Stomach (tissue), 9 donors: ENCODE results near the gene MB21D2. TPM values are rescaled to one million over a fixed set of nuclear protein-coding genes. Genes with fewer than 3 reads are reported as not detected.

Experiments used
- DNase-seq, 2 donors: peaks; one replicate each; pipeline versions ENCODE4 v3.0.0 to v3.0.0-alpha.2; 2013 to 2019
- H3K27ac ChIP-seq, 5 donors: fragments of 200-600 bp in 4 of 5; sonication (generic) in 4 of 5; one replicate each; pipeline ENCODE4 v1.5.1; 2013 to 2019; ENCODE audit warnings: mild to moderate bottlenecking in 1 of 5, moderate library complexity in 1 of 5
- H3K27me3 ChIP-seq, 3 donors: fragments of 200-600 bp; sonication (generic); one replicate each; pipeline ENCODE4 v1.5.1; 2017 to 2019; ENCODE audit warnings: mixed run types in 1 of 3
- H3K36me3 ChIP-seq, 4 donors: fragments of 200-600 bp; sonication (generic); 1 replicate in 3 of 4; 2 replicates in 1 of 4; pipeline ENCODE4 v1.5.1; 2016 to 2019
- H3K4me1 ChIP-seq, 4 donors: fragments of 200-600 bp; sonication (generic); one replicate each; pipeline ENCODE4 v1.5.1; 2016 to 2019
- H3K4me3 ChIP-seq, 4 donors: fragments of 200-600 bp; sonication (generic) in 3 of 4; one replicate each; pipeline ENCODE4 v1.5.1; 2016 to 2019; ENCODE audit warnings: mild to moderate bottlenecking in 1 of 4
- H3K9me3 ChIP-seq, 4 donors: fragments of 200-600 bp; sonication (generic); one replicate each; pipeline ENCODE4 v1.5.1; 2016 to 2019
- EP300 ChIP-seq: sonication (generic); formaldehyde crosslinking; IDR thresholded peaks from one replicate; pipeline ENCODE4 v1.6.1; 2017; ENCODE audit warnings: antibody characterized with exemption
- POLR2A ChIP-seq, 4 donors: fragments of 450-650 bp; IDR thresholded peaks; one replicate each; pipeline ENCODE4 v1.6.1; 2016; ENCODE audit warnings: antibody characterized with exemption in 4 of 4, control low read depth in 2 of 4, mild to moderate bottlenecking in 1 of 4, moderate library complexity in 1 of 4
- POLR2AphosphoS5 ChIP-seq, 3 donors: sonication (generic); formaldehyde crosslinking; IDR thresholded peaks; one replicate each; pipeline ENCODE4 v1.6.1; 2016; ENCODE audit warnings: antibody characterized with exemption in 3 of 3
- WGBS, 5 donors: extraction: QIAGEN DNeasy Blood & Tissue Kit in 3 of 5; methylation state at CpG; one replicate each; pipeline versions ENCODE4 v1.1.5 to v1.1.7; 2013 to 2018; 5-methylcytosine and 5-hydroxymethylcytosine counted together
- intact Hi-C: fragments of 100-400 bp; cut with DNase I; formaldehyde crosslinking; loops from one replicate; pipeline ENCODE4 v1.15.1; 2023; ENCODE audit warnings: low total_unique reads
- polyA plus RNA-seq, 3 donors: library from polyadenylated mRNA; stranded (reverse); fragments of 200-250 nt; gene quantifications; one replicate each; pipeline ENCODE4 v1.2.3, GENCODE V29; 2013
- total RNA-seq, 5 donors: library from RNA; depleted of rRNA; stranded (reverse); fragments of >200 nt; gene quantifications; one replicate each; pipeline versions ENCODE4 v1.1.0 to v1.2.3, GENCODE V29; 2014 to 2016
- TF ChIP-seq, protein P1 (sequence below), 7 experiments: fragments of 450-650 bp in 4 of 7; fragments of 200-600 bp in 3 of 7; sonication (generic) in 3 of 7; IDR thresholded peaks; one replicate each; pipeline ENCODE4 v1.5.1; 2016 to 2019; ENCODE audit warnings: antibody characterized with exemption in 7 of 7, control low read depth in 2 of 7, mild to moderate bottlenecking in 1 of 7
- donor health status: healthy with polysubstance abuse.
- donor health status: Bipolar disorder and iron deficiency.
- donor health status: healthy.

The MB21D2 gene
- total and polyA plus RNA-seq, 8 donors, result 0.45 to 15.1 (median 2.0) TPM

DNA sequence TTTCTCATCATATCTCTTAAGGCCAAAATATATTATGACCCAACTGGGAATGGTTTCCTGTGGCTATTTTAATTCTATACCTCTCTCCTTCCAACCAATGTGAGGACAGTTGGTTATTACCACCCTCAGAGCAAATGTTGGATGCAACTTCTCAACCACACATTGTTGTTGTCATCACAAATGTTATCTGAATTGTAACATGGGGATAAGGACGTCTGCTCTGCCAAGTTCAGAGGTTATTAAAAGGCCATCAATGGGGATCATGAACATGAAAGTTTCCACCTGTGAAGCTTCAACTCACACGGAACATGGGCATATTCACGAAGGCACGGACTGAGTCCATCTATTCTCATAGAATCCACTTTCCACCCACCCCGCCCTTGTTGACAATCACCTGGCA, 46.8 kb downstream of the MB21D2 start:
- intact Hi-C loops, result no loop called here

GRCh38 chr3:192869131-192870031, 48.3 kb downstream of the MB21D2 start:
- peaks cover 0 to 19% (median 11%) of the 10 kb centered on the region in 4 donors for H3K4me1 ChIP-seq
- 77 to 93% (median 84%) methylated on average over 4 of the region's 4 CpGs for WGBS, 5 donors
- TF ChIP-seq, protein P1, sequence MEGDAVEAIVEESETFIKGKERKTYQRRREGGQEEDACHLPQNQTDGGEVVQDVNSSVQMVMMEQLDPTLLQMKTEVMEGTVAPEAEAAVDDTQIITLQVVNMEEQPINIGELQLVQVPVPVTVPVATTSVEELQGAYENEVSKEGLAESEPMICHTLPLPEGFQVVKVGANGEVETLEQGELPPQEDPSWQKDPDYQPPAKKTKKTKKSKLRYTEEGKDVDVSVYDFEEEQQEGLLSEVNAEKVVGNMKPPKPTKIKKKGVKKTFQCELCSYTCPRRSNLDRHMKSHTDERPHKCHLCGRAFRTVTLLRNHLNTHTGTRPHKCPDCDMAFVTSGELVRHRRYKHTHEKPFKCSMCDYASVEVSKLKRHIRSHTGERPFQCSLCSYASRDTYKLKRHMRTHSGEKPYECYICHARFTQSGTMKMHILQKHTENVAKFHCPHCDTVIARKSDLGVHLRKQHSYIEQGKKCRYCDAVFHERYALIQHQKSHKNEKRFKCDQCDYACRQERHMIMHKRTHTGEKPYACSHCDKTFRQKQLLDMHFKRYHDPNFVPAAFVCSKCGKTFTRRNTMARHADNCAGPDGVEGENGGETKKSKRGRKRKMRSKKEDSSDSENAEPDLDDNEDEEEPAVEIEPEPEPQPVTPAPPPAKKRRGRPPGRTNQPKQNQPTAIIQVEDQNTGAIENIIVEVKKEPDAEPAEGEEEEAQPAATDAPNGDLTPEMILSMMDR (IDR thresholded peaks at IDR 0.05), result no peak
- TF ChIP-seq EP300 (no peak), POLR2A (IDR thresholded peaks at IDR 0.05) (no peak), POLR2AphosphoS5 (IDR thresholded peaks at IDR 0.05) (peak in 1 of 3 donors; percentile 36)
- no peaks in the 10 kb centered on the region for H3K27me3 ChIP-seq
- H3K27ac ChIP-seq, result peak overlapping the region in 2 of 5 donors; percentile 17 to 22
- no peak for DNase-seq
- H3K9me3 ChIP-seq, result no peaks in the 10 kb centered on the region
- intact Hi-C loops, result no loop called here
- no peaks in the 10 kb centered on the region for H3K36me3 ChIP-seq
- no peak overlapping the region for H3K4me3 ChIP-seq

More for the DNA sequence above, 46.8 kb downstream of the MB21D2 start:
- Histone ChIP-seq H3K27me3 (no peaks in the 10 kb centered on the region), H3K4me3 (no peak overlapping the region), H3K9me3 (no peaks in the 10 kb centered on the region), H3K36me3 (no peaks in the 10 kb centered on the region), H3K4me1 (peaks cover 0 to 13% (median 8%) of the 10 kb centered on the region in 4 donors), H3K27ac (no peak overlapping the region)
- DNase-seq, result no peak
- WGBS, 5 donors, result 77 to 88% (median 85%) methylated on average over 5 of the region's 5 CpGs
- TF ChIP-seq POLR2AphosphoS5 (IDR thresholded peaks at IDR 0.05), result no peak
- no peak for TF ChIP-seq POLR2A (IDR thresholded peaks at IDR 0.05)
- TF ChIP-seq, protein P1 (IDR thresholded peaks at IDR 0.05), result no peak
- TF ChIP-seq EP300, result no peak

DNA sequence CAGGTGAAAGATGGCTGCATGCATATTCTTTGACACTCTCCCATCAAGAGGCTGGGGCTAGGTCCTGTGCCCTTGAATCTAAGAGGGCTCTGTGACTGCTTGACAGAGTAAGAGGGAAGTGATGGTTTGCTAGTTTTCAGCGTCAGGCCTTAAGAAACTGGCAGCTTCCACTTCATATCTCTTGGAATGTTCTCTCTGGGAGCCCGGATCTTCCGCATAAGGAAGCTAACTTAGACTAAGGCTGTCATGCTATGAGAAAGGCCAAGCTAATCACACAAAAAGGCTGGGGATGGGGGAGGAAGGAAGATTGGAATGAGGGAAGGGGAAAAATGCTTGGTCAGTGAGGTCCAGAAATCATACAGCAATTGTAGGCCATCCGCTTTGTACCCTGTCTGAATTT, 50.0 kb downstream of the MB21D2 start:
- DNase-seq, result peak in 1 of 2 donors; percentile 53
- H3K9me3 ChIP-seq, result no peaks in the 10 kb centered on the region
- no peaks in the 10 kb centered on the region for H3K36me3 ChIP-seq
- WGBS, 5 donors, result 70 to 87% (median 82%) methylated on average over 4 of the region's 4 CpGs
- intact Hi-C loops, result no loop called here
- H3K4me3 ChIP-seq, result no peak overlapping the region
- H3K27ac ChIP-seq, result peak overlapping the region in 1 of 5 donors; percentile 9
- TF ChIP-seq EP300 (no peak), POLR2A (IDR thresholded peaks at IDR 0.05) (no peak), POLR2AphosphoS5 (IDR thresholded peaks at IDR 0.05) (no peak)
- TF ChIP-seq, protein P1 (IDR thresholded peaks at IDR 0.05), result no peak
- no peaks in the 10 kb centered on the region for H3K27me3 ChIP-seq
- H3K4me1 ChIP-seq, result peaks cover 0 to 19% (median 11%) of the 10 kb centered on the region in 4 donors

DNA sequence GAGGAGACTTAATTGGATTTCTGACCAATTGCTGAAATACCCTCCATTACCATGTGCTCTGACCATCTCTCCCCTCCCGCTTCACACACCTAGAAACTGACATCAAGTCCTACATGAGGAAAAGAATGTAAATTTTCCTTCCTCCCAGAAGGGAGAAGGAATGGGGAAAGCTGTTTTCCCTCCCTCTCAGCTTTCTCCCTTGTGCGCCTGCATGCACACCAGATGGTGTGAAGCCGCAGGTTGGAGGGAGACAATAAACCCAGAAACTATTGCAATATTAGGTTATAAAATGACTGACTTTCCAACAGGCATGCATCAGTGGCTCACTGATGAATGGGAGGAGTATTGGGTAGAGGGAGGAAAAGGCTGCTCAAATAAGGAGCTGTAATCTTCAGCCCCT, 50.9 kb downstream of the MB21D2 start:
- no peak overlapping the region for H3K4me3 ChIP-seq
- peaks cover 0 to 19% (median 11%) of the 10 kb centered on the region in 4 donors for H3K4me1 ChIP-seq
- intact Hi-C loops, result no loop called here
- no peaks in the 10 kb centered on the region for H3K36me3 ChIP-seq
- H3K27me3 ChIP-seq, result no peaks in the 10 kb centered on the region
- WGBS, 5 donors, result 94 to 98% (median 96%) methylated on average over 3 of the region's 3 CpGs
- TF ChIP-seq POLR2AphosphoS5 (IDR thresholded peaks at IDR 0.05), result no peak
- no peak for TF ChIP-seq EP300
- no peak for TF ChIP-seq POLR2A (IDR thresholded peaks at IDR 0.05)
- TF ChIP-seq, protein P1 (IDR thresholded peaks at IDR 0.05), result no peak
- H3K27ac ChIP-seq, result no peak overlapping the region
- no peaks in the 10 kb centered on the region for H3K9me3 ChIP-seq
- DNase-seq, result no peak
